RWPE1 (cell line): ENCODE data around the gene LHX6.

Experiments
- CTCF ChIA-PET: fragments of 350-600 bp; sonication (Branson Sonifier 250); formaldehyde crosslinking; extraction: SDS; loops from one replicate; lab custom pipeline; 2021; lab: Yijun Ruan, JAX
- POLR2A ChIA-PET: fragments of 400-600 bp; formaldehyde crosslinking; extraction: SDS; loops from one replicate; lab custom pipeline; 2020; ENCODE audit warnings: antibody characterized with exemption; ENCODE audit not compliant: low non-redundant PET; lab: Yijun Ruan, JAX
- DNase-seq: peaks from one replicate; pipeline ENCODE4 v3.0.0; 2012; ENCODE audit warnings: low spot score
- H3K27ac ChIP-seq: fragments of 450-650 bp; 2 replicates; pipeline ENCODE4 v1.5.1; 2017
- TF ChIP-seq, protein P1 (sequence below): fragments of 450-650 bp; conservative IDR thresholded peaks from 2 replicates; pipeline ENCODE4 v1.5.1; 2017; ENCODE audit warnings: low read depth, mild to moderate bottlenecking

Gene LHX6

DNA sequence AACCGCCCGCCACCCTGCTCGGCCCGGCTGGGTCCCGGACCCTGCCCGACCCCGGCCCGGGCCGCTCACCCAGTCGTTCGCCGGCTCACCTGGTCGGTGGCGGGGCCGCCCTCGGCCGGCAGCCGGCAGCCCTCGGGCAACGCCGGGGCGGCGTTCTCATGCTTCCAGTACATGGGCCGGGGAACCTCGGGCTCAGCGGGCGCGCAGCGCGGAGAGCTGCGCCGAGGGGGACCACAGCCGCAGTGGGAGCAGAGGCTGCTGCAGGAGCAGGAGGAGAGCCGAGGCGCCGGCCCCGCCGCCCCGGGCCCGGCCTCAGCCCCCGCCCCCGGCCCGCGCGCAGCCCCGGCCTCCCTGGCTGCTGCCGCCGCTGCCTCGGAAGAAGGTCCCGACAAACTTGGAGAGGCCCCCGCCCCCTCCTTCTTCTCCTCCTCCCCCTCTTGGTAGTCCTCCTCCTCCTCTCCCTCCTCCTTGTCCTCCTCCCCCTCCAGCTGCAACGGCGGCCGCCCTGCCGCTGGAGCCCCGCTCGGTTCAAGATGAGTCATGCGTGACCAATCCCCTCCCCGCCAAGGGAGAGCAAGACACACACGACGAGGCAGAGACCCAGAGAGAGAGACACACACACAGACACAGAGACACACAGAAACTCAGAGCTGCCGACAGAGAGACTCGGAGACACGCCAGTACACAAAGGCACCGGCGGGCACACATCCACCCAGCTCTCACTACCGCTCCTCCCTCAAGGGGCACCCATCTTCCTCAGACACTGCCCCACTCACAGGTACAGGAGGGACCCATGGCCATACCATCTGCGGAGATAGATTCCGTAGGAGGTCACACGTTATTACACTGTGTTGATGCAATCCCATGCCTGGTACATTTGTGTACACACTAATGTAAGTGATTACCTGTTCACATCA, at the start of gene LHX6:
LHX6 (minus strand) TSS at position 390 of the 917 bp plus-strand sequence; CDS start at position 173, 217 bp downstream.
- DNase-seq, result peak; percentile 69
- POLR2A ChIA-PET, result no interaction called here

DNA sequence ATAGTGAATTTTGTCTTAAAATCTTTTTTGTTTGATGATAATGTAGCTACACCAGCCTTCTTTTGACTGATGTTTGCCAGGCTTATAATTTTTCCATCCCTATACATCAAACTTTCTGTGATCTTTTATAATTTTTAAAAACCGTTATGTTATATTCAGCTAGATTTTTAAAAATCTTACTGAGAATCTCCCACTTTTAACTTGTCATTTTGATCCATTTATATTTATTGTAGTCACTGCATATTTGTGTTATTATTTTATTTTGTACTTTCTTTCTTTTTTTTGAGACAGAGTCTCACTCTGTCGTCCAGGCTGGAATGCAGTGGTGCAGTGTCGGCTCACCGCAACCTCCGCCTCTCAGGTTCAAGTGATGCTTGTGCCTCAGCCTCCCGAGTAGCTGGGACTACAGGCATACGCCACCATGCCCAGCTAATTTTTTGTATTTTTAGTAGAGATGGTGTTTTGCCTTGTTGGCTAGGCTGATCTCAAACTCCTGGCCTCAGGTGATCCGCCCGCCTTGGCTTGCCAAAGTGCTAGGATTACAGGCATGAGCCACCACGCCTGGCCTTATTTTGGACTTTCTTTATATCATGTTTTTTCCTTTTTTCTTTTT, 48.6 kb upstream of the LHX6 start:
- no peak overlapping the region for H3K27ac ChIP-seq
- ChIA-PET CTCF (interaction anchor here (0.6 kb wide), 1 partner anchor 8 kb away, joined by 4 read pairs; no protein-coding TSS in a partner anchor), POLR2A (no interaction called here)
- TF ChIP-seq, protein P1, sequence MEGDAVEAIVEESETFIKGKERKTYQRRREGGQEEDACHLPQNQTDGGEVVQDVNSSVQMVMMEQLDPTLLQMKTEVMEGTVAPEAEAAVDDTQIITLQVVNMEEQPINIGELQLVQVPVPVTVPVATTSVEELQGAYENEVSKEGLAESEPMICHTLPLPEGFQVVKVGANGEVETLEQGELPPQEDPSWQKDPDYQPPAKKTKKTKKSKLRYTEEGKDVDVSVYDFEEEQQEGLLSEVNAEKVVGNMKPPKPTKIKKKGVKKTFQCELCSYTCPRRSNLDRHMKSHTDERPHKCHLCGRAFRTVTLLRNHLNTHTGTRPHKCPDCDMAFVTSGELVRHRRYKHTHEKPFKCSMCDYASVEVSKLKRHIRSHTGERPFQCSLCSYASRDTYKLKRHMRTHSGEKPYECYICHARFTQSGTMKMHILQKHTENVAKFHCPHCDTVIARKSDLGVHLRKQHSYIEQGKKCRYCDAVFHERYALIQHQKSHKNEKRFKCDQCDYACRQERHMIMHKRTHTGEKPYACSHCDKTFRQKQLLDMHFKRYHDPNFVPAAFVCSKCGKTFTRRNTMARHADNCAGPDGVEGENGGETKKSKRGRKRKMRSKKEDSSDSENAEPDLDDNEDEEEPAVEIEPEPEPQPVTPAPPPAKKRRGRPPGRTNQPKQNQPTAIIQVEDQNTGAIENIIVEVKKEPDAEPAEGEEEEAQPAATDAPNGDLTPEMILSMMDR, result no peak
- DNase-seq, result no peak

More for the DNA sequence above, at the start of gene LHX6:
- H3K27ac ChIP-seq, result peak within 1 kb of the TSS; percentile 17; the same call in 1 of the 2 replicates
- TF ChIP-seq, protein P1, result no peak
- CTCF ChIA-PET, result interaction anchor here (0.7 kb wide), 1 partner anchor 14 kb away, joined by 3 read pairs; no protein-coding TSS in a partner anchor

DNA sequence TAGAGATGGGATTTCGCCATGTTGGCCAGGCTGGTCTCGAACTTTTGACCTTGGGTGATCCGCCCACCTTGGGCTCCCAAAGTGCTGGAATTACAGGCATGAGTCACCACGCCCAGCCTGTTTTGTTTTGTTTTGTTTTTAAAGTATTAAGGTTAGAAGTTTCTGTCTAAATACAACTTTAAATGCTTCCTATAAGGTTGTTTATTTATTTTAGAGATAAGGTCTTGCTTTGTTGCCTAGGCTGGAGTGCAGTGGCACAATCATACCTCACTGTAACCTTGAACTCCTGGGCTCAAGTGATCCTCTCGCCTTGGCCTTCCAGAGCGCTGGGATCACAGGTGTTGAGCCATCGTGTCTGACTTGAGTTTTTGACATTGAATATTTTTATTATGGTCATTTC, 47.3 kb upstream of the LHX6 start:
- TF ChIP-seq, protein P1, result no peak
- no peak for DNase-seq
- no peak overlapping the region for H3K27ac ChIP-seq
- POLR2A ChIA-PET, result no interaction called here
- CTCF ChIA-PET, result interaction anchor here (1.1 kb wide), 1 partner anchor 11 kb away, joined by 3 read pairs; no protein-coding TSS in a partner anchor

DNA sequence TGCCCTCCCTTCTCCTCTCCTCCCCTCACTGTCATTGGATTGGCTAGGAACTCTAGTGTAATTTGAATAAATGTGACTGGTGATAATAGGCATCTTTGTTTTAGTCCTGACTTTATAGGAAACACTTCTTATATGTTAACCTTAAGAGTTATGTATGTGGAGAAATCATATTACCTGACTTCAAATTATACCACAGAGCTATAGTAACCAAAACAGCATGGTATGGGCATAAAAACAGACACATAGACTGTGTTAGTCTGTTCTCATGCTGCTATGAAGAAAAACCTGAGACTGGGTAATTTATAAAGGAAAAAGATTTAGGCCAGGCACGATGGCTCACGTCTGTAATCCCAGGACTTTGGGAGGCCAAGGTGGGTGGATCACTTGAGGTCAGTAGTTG, 45.3 kb upstream of the LHX6 start:
- no peak overlapping the region for H3K27ac ChIP-seq
- TF ChIP-seq, protein P1, result no peak
- ChIA-PET CTCF (no interaction called here), POLR2A (no interaction called here)
- no peak for DNase-seq

DNA sequence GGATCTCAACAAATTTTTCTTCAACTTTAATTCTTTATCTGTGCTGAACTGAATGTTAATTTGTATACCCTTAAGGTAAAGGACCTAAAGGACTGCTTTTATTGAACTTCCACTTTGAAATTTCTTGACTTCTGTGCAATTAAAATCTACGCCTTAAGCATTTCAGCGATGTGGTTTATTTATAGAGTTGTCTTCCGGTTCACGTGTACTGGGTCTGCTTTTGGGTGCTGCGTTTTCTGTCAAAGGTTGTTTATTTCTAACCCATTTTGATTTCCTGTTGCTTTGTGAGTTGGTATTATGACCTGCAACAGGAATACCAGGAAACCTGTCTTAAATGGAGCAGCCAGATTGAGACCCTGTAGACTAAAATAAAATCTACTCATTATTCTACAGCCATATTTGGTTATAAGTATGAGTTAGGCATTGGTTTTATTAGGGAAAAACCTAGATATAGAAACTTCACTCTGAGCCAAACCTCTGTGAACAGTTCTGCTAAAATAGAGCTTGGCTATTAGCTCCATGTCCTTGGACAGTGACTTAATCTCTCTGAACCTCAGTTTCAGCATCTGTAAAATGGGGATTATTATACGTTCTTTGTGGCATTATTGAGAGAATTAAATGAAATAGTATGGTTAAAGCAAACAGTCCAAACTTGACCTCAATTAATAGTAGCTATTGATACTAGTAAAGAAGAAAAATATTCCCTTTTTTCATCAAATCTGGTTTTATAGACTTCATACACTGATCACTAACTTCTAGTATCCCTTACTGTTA, 39.5 kb upstream of the LHX6 start:
- TF ChIP-seq, protein P1, result no peak
- DNase-seq, result no peak
- CTCF ChIA-PET, result interaction anchor here (0.6 kb wide), 1 partner anchor 122 kb away, joined by 3 read pairs; no protein-coding TSS in a partner anchor
- POLR2A ChIA-PET, result no interaction called here
- H3K27ac ChIP-seq, result no peak overlapping the region
